Measurements from ENCODE around the gene RAPGEF6.

RAPGEF6 gene

DNA sequence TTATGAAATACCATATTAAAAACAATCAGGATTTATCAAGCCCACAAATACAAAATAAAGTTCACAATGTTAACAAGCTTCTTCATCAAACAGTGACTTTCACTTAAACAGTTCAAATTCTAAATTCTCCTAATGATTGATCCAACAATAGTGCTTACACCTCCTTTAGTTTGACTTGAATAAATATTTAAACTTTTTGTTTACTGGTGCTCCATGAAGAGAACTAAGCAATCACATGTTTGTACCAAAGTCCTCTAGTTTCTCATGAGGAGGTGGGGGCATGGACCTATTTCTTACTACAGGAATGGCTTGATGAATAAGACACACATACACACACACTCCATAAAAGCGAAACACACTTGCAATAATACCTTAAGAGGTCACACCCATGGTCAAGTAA lies 95.8 kb downstream of the RAPGEF6 start:
- DNase-seq = no peak

DNA sequence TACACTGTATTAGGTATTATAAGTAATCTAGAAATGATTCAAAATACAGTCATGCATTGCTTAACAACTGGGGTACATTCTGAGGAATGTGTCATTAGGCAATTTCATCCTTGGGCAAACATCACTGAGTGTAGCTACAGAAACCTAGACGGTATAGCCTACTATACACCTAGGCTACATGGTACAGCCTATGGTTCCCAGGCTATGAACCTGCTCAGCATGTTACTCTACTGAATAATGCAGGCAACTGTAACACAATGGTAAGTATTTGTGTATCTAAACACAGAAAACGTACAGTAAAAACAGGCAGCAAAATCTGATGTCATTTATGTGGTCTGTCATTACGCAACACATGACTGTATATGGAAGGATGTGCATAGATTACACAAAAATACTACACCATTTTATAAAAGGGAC lies 96.8 kb downstream of the RAPGEF6 start:
- DNase-seq = no peak

DNA sequence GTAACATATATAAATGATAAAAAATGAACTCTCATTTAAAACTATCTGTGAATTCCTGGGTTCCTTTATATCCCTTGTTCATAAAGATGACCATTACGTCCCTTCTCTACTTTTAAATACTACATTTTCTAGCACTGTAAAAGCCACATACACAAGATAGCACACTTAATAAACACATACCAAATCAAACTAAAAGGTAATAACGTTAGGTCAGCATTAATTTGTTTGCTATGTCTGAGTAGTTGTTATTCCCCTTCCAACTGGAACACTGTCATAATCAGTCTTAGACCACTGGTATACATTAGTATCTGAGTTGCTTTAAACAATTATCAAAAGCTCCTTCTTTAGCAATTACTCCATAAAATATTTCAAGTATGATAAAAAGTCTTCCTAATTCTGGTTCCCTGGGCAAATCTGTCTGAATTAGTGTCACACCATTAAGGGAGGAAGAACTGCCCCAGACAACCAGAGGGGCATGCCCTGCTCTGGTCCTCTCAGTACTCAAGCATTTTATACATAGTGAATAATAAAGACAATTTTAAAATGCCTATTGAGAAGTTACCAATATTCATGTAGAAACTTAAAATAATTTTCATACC lies 98.1 kb downstream of the RAPGEF6 start:
- no peak for DNase-seq

DNA sequence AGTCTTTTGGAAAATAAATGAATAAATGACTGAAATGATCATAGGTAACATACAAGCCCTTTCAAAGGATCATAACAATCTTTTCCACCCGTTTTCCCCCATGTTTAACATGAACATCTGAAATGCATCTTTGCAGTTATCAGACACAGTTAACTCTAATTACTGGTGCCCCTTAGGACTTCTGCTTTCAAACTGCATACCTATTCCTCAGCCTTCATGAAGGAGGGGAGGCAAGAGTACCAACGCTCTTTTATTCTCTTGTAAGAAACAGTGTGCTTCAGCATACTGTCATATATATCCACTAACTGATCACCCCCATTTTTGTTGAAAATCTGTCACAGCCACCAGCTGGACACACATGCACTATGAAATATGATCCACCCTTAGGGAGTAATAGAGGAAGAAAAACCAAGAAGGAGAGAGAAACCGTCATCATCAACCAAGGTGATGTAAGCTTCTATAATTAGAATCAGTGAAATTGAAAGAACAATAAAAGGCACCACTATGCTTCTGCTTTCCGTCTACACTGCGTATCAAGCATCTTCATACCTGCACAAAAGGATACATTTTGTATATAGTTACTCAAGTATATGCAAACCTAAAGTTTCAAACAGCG lies 98.7 kb downstream of the RAPGEF6 start:
- DNase-seq = peak; percentile 41 to 74

DNA sequence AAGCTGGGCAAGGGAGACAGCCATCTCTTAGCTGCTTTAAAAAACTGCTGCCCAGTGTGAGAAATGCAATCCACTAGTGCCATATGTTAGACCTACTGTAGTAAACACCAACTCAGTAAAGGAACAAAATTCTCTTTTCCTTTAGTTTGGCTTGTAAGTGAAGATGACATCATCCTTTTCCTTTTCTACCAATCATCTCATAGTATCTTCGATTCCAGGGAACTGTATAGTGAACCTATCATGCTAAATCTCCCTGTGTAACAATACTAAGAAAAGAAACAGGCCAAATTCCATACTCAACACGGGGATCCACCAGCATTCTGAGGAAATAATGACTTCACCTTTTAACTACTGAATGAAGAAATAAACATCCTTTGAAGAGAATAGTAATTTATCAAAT lies 100.1 kb downstream of the RAPGEF6 start:
- DNase-seq = peak in 1 of 2 donors; percentile 77

DNA sequence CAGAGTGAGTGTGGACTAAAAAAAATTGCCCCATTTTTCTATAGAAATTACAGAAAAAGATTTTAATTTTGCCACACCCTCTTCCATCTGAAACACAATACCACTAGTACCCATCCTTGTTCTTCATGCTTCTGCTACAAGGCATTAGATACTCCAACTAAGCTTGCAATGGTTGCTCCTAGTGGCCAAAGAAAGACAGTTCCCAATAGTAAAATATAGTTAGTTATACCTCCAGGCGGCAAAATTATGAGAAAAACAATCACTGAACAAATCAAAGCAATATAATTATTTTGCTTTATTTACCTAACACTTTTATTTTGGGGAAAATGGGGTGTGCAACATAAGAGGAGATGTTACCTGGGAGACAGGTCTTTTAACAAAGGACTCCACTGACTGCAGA lies 101.2 kb downstream of the RAPGEF6 start:
- peak in 1 of 2 donors; percentile 53 for DNase-seq

DNA sequence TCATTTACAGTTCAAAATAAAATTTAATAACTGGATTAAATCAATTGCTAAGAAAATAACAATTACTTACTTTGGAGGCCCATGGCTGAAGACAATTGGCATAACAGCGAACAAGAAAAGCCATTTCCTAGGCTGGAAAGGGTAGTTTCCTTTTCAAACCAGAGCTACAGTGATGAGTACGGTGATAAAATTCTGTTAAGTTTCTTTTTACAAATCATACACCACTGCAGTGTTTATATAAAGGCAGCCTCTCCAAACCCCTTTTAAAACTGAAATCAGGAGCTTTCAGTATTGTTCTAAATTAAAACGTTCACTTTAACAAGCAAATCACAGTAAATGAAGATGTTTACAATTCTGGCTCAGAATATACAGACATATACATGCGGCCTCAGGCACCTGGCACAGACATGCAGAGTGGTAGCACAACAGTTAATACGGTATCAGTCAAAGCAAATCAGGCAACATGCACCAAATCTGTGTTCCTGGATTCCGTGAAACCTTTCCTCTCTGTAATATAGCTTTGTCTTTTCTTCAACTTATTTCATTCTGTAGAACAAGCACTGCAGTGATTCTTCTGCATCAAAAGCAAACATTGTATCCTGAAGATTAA lies 102.9 kb downstream of the RAPGEF6 start:
- peak in 1 of 2 donors; percentile 54 for DNase-seq

DNA sequence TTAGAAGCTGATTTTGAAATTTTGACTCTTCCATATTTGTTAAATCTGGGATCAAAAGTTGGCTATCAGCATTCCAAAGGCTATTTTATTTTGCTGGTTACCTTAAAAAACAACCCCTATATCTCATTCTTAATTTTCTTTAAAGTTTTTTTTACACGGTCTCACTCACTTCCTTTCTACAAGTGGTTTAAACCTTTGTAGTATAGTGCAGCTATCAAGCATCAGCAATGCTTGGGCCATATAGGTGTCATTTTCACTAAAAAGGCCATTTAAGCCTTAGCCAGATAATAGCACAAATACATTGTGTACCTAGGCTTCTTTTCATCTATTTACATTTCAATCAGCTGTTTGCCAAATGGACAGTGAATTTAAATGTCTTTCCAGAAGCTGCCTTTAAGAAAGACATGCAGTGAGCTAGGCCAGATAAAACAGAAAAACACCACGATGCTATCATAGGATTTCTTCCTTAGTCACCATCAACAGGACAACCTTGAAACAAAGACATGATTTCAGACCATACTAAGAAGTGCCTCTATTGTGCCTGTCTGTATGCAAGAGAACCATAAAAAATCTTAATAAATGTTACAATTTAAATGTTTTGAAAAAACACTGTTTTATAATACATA lies 104.2 kb downstream of the RAPGEF6 start:
- peak in 1 of 2 donors; percentile 41 for DNase-seq

DNA sequence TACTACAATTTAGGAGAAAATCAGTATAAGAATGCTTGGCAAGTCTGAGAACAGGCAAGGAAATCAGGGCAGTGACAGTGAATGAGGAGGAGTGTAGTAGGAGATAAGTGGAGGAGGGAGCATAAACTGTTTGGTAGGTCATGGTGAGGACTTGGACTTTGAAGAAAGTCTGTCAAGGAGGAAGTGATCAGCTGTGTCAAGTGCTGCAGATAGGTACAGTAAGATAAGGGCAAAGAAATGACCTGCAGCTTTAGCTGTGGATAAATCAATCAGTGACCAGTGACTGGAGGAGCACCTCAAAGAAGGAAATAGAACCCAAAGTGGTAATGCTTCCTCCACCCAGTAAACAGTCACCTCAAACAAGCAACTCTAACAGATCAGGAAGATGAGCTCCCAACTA lies 106.3 kb downstream of the RAPGEF6 start:
- no peak for DNase-seq

DNA sequence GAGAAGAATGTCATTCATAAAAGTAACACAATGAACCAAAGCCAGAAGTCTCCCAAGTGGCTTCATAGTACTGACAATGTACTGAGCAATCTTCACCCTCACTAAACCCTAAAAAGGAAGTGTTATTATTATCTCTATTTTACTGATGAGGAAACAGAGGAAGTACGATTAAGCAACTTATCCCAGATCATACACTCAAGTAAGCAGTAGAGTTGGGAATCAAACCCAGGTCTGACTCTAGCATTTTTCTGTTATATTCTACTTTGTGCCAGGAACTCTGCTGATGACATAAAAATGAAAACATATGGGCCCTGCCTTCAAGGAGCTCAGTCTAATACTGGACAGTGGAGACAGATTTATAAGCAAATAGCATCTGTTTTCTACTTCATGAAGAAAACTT lies 109.2 kb downstream of the RAPGEF6 start:
- DNase-seq = no peak

DNA sequence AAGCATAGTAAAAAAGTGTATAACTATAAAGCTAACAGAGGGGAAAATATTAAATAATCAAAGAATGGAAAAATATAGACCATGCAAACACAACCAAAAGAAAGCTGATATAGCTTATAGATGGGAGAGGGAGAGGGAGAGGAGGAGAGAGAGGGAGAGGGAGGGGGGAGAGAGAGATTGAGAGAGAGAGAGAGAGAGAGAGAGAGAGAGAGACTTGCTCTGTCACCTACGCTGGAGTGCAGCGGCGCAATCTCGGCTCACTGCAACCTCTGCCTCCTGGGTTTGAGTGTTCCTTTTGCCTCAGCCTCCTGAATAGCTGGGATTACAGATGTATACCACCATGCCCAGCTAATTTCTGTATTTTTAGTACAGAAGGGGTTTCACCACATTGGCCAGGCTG lies 110.6 kb downstream of the RAPGEF6 start:
- no peak for DNase-seq

DNA sequence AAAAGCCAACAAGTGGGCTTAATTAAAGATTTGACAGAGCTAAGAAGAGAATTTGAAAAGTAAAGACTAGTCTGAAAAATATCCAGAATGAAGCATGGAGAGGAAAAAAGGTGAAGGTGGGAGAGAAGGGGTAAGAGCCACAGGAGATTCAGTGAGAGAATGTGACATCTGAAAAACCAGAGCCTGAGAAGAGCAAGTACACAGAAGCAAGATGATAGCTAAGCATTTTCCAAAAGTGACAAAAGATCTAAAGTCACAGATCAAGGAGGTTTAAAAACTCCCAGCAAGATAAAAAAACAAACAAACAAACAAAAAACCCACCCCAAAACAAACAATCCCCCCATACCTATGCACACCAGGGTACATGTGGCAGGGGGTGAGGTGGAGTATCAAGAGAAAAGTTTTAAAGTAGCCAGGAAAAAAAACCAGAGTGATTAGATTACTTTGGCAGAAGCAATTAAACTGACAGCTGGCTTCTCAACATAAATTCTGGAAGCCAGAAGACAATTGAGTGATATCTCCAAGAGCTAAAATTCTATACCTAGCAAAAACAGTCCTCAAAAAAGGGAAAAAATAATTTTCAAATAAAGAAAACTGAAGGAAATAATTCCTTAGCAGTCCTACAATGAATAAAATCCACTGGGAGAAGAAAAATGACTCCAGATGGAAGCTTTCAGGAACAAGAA lies 111.4 kb downstream of the RAPGEF6 start:
- DNase-seq = no peak

DNA sequence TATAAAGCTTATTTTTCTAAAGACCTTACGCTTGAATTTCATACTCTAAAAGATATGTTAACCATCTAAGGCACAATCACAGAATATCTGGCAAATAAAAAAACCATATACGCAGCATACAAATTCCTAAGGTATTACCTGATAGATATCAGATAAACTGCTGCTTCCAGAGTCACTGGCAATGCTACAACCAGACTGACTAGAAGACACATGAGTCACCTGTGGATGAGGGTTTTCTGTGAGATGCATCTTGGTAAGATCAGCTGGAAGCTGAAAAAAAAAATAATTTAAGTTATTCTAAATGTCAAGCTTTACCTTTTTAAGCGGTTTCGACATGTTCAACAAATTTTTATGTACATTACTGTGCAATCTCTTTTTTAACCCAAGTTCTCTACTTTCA lies 113.8 kb downstream of the RAPGEF6 start:
- no peak for DNase-seq

DNA sequence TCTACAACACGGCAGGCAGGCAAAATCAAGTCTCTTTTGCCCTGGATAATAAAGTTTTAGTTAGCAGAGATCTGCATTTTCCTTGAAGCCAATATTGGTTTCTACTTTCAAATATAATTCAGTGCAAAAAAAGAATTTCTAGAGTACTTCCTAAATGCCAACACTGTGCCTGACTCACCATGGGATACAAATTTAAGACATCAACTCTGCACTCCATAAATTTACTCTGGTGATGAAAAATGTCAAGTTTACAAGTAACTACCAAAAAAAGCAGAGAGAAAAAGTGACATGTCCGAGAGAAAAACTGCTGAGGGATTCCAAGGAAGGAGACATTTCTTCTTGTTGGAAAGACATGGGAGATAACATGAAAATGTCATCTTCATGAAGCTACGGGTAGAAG lies 119.7 kb downstream of the RAPGEF6 start:
- no peak for DNase-seq

DNA sequence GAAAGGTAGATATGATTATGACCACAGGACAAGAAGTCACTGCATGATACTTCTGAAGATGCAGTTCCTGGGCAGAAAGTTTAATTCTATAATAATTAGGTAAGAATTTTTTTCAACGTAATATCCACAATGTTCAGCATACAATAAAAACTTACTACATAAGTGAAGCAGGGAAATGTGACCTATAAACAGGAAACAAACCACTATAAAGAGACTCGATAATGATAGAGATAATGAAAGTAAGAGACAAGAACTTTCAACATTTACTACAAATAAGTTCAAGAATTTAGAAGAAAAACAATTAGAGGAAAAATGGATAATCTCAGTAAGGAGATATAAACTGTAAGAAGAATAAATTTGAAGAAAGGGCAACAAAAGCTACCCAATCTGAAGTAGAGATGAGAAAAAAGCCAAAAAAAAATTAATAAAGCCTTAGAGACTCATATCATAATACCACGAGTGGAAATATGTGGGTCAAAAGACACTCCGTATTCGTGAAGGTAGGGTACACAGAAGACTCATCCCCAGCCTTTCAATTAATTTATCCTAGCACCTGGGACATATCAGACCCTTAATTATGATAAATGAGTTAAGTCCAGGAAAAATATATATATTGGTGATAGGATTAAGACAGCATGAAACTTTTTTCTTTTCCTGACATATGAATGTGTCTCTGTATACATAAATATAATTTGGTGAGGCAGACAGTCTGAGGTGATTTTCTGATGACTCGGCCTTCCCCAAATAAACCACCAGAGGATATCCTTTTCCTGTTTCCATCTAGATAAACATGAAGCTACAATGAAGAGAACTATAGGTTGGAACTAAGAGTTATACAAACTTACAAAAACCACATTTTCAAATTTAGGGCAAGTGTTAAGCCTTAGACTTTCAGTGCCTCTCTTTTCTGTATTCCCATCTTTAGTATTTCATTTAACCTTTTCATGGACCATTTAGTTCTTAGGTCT lies 120.4 kb downstream of the RAPGEF6 start:
- peak in 1 of 2 donors; percentile 81 for DNase-seq

DNA sequence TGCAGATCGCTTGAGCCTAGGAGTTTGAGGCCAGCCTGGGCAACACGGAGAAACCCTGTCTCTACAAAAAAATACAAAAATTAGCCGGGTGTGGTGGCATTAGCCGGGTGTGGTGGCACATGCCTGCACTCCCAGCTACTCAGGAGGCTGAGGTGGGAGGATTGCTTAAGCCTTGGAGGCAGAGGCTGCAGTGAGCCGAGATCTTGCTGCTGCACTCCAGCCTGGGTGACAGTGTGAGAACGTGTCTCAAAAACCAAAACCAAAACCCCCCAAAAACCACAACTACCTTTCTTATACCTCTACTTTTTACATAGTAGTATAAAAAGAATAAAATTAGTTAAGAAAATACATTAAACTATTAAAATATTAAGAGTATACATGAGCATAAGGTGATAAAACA lies 121.2 kb downstream of the RAPGEF6 start:
- DNase-seq = no peak

DNA sequence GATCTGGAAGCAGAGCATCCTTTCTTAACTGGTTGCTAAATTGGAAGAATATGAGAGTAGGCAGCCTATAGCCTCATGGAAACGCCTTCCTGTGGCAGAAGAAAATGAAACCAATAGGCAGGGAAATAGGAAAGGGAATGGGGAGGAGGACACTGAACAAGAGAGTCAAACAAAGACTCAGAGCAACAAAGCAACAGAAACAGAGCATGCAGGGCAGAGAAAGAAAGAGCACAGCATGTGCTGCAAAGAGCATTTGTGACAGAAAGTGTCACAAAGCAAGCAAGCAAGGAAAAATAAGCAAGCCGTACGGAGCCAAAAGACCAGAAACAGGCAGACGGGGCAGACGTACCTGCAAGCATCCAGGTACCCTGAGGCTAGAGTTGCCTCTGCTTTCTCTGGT lies 123.1 kb downstream of the RAPGEF6 start:
- DNase-seq = no peak

DNA sequence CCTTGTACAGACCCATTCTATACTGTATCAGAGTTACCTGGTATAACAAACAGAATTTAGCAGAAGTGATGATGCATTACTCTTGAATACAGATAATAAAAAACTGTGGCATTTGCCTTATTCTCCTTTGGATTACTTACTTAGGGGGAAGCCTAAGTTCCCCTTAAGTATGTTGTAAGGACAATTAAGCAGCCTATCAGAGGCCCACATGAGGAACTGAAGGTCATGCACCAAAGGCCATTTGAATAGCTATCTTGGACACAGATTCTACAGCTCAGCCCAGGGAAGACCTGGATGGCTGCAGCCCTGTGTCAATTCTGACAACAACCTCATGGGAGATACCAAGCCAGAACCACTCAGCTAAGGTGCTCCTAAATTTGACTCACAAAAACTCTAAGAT lies 125.2 kb downstream of the RAPGEF6 start:
- no peak for DNase-seq

DNA sequence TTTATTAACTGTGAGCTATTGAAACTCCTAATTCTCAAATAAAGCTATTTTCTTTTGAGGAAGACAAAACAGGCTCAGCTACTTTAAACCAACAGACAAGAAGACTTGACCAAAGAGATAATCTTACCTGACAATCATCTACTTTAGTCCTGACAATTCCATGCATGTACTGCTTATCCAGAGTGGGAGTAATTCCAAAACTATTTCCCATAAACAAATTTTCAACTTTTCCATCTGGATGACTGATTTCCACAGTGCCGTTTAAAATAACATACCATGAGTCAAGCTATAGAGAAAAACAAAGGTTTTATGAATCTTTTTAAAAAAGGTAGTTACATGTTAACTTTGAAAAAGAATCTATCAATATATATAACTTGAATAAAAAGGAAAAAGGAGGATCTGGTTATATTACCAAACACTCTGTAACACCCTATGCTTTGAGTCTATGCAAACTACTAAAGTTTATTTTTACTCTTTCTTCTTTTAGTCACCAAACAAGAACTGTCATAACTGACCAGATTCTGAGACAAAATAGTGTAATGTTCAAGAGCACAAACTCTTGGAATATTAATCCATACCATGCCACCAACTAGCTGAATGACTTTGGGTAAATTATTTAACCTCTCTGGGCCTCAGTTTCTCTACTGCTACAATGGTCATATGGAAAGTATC lies 129.7 kb downstream of the RAPGEF6 start:
- no peak for DNase-seq

DNA sequence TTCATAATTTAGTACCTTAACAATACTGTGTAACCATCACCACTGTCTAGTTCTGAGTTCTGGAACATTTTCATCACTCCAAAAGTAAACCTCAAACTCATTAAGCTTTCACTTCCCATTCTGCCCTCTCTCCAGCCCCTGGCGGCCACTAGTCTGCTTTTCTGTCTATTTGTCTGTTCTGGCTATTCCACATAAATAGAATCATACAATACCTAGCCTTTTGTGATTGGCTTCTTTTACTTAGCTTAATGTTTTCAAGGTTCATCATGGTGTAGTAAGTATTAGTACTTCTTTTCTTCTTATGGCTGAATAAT lies 138.7 kb downstream of the RAPGEF6 start:
- peak in 1 of 2 donors; percentile 20 for DNase-seq

DNA sequence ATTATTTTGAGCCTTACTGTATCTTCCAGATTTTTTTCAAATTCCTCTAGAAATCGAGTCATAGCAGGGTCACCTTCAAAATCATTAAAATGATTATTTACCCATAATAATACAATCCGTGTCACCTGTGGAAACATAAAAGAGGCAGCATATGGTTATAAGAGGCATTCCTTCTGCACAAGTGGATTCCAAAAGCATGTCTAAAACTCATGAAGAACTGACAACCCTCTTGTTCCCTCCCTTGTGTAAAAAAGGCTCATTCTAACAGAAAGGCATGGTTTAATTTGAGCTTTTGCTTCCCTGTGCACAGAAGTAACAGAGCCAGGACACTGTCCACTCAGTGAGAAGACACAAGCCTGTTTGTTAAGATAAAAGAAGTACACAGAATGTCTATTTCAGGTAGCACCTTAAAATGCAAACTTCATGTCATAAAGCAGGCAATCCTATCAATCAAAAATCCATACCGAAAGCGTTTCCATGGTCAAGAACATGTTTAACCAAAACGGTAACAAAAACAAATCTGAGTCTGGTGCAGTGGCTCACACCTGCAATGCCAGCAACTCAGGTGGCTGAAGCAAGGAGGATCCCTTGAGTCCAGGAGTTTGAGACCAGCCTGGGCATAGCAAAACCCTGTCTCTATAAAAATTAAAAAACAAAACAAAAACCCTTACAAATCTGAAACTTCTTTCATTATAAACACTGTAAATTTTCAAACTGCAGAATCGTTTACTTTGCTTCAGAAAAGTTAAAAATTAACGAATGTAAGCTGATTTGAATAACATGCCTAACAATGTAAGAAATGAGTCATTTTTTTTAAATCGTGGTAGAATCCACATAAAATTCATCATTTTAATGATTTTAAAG lies 139.3 kb downstream of the RAPGEF6 start:
- no peak for DNase-seq
